Keratinocyte (primary cell): ENCODE data around the gene RBFOX1. TPM values are rescaled to one million over a fixed set of nuclear protein-coding genes. Genes with fewer than 3 reads are reported as not detected.

ENCODE experiments used
- DNase-seq: peaks from one replicate; pipeline ENCODE4 v3.0.0-alpha.2; 2011; ENCODE audit warnings: low read depth, missing footprints, low spot score
- FAIRE-seq: peaks from 2 replicates; lab custom pipeline; 2011; peaks lifted over from hg19 to GRCh38; lab: Jason Lieb, UNC
- H2AFZ ChIP-seq: 2 replicates; pipeline ENCODE4 v1.6.0; 2012; ENCODE audit warnings: low read length, control low read depth, inconsistent platforms; ENCODE audit not compliant: control insufficient read depth
- H3K27ac ChIP-seq: 2 replicates; pipeline ENCODE4 v1.5.1; 2011; ENCODE audit warnings: low read length; ENCODE audit not compliant: control insufficient read depth, insufficient read depth
- H3K27me3 ChIP-seq: 3 replicates; pipeline ENCODE4 v1.6.0; 2011; ENCODE audit warnings: low read length; ENCODE audit not compliant: control insufficient read depth, insufficient read depth; ENCODE audit errors: extremely low read depth
- H3K36me3 ChIP-seq, 2 experiments: 2 replicates in 1 of 2; 3 replicates in 1 of 2; pipeline ENCODE4 v1.5.1; 2011; ENCODE audit warnings: low read length in 2 of 2, mild to moderate bottlenecking in 1 of 2; ENCODE audit not compliant: control insufficient read depth in 2 of 2, insufficient read depth in 2 of 2; ENCODE audit errors: extremely low read depth in 1 of 2
- H3K4me1 ChIP-seq: 3 replicates; pipeline ENCODE4 v1.5.1; 2011; ENCODE audit warnings: low read length; ENCODE audit not compliant: control insufficient read depth, insufficient read depth; ENCODE audit errors: extremely low read depth
- H3K4me2 ChIP-seq: 3 replicates; pipeline ENCODE4 v1.6.0; 2011; ENCODE audit warnings: low read depth, low read length; ENCODE audit not compliant: control insufficient read depth, insufficient read depth; ENCODE audit errors: extremely low read depth
- H3K4me3 ChIP-seq, 3 experiments: fragments of 200-600 bp in 1 of 3; sonication (generic) in 1 of 3; 2 replicates in 2 of 3; 3 replicates in 1 of 3; pipeline ENCODE4 v1.5.1; 2011 to 2016; ENCODE audit warnings: low read length in 3 of 3, mild to moderate bottlenecking in 3 of 3, control low read depth in 2 of 3, inconsistent platforms in 1 of 3, low read depth in 1 of 3, mixed read lengths in 1 of 3, mixed run types in 1 of 3, moderate library complexity in 1 of 3; ENCODE audit not compliant: control insufficient read depth in 2 of 3, insufficient read depth in 2 of 3; ENCODE audit errors: extremely low read depth in 1 of 3
- H3K79me2 ChIP-seq: 2 replicates; pipeline ENCODE4 v1.6.0; 2012; ENCODE audit warnings: low read length; ENCODE audit not compliant: control insufficient read depth, insufficient read depth
- H3K9ac ChIP-seq: 3 replicates; pipeline ENCODE4 v1.6.0; 2011; ENCODE audit warnings: low read length; ENCODE audit not compliant: control insufficient read depth, insufficient read depth; ENCODE audit errors: extremely low read depth
- H3K9me1 ChIP-seq: 3 replicates; pipeline ENCODE4 v1.6.0; 2011; ENCODE audit warnings: low read length; ENCODE audit not compliant: control insufficient read depth, insufficient read depth; ENCODE audit errors: extremely low read depth
- H3K9me3 ChIP-seq: 2 replicates; pipeline ENCODE4 v1.5.1; 2012; ENCODE audit warnings: low read depth, low read length; ENCODE audit not compliant: control insufficient read depth
- H4K20me1 ChIP-seq: 3 replicates; pipeline ENCODE4 v1.6.0; 2011; ENCODE audit warnings: low read length; ENCODE audit not compliant: control insufficient read depth, insufficient read depth; ENCODE audit errors: extremely low read depth
- EZH2 ChIP-seq: IDR thresholded peaks from one replicate; pipeline ENCODE4 v1.6.1; 2012; ENCODE audit warnings: inconsistent platforms, mild to moderate bottlenecking, low read length, moderate library complexity
- dilution Hi-C: fragments of 300-500 bp; cut with MboI; formaldehyde crosslinking; loops from one replicate; pipeline ENCODE4 v1.7.0; 2020; ENCODE audit warnings: low sequenced_read_pairs; ENCODE audit not compliant: extremely low pct_ligation_motif_present
- polyA plus RNA-seq, 5 experiments: library from polyadenylated mRNA; depleted of rRNA in 3 of 5; stranded (reverse) in 3 of 5; stranded (forward) in 1 of 5; unstranded in 1 of 5; fragments of >200 nt; gene quantifications; 1 replicate in 1 of 5; 2 replicates in 3 of 5; 3 replicates in 1 of 5; pipeline versions ENCODE4 v1.2.1 to v1.2.3, GENCODE V29; 2011 to 2012; ENCODE audit warnings: missing spikeins in 2 of 5, low read depth in 1 of 5, low replicate concordance in 1 of 5
- TF ChIP-seq, protein P1 (sequence below), 3 experiments: IDR thresholded peaks in 1 of 3; conservative IDR thresholded peaks in 1 of 3; optimal IDR thresholded peaks in 1 of 3; 2 replicates in 2 of 3; 3 replicates in 1 of 3; pipeline versions ENCODE3 to v1.5.1; 2011; ENCODE audit warnings: low read length in 3 of 3, mild to moderate bottlenecking in 3 of 3, moderate library complexity in 2 of 3, control low read depth in 1 of 3, inconsistent platforms in 1 of 3; ENCODE audit not compliant: insufficient read depth in 2 of 3; ENCODE audit errors: extremely low read depth in 1 of 3

The RBFOX1 gene
- polyA plus RNA-seq, 1 donor (not counting 4 experiments of a cell fraction or from before 2014, with no cell fraction given) = not detected

DNA sequence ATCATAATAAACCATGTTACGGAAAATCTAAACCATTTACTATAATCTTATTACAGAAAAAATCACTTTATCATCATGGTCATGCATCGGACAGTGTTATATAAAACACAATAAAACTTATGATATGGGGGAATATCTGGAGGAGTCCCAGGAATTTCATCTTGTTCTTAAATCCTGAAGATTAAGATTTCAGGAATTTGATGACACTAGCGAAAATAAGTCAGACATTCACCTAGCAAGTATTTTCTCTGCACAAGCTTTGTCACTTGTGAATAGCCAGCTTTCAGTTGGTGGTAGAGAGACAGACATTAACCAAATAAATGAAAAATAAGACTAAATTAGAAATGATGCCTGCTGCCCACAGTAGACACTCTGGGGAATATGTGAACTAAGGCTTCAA, 410.0 kb downstream of the RBFOX1 start:
- no peak overlapping the region for H3K27ac ChIP-seq
- no peak overlapping the region for H3K4me2 ChIP-seq
- no peak for FAIRE-seq
- no peaks in the 10 kb centered on the region for H3K27me3 ChIP-seq
- H3K9ac ChIP-seq = no peak overlapping the region
- H3K4me1 ChIP-seq = no peaks in the 10 kb centered on the region
- H3K79me2 ChIP-seq = no peaks in the 10 kb centered on the region
- H3K4me3 ChIP-seq = no peak overlapping the region
- H2AFZ ChIP-seq = no peak overlapping the region
- no peak for DNase-seq
- TF ChIP-seq, protein P1, sequence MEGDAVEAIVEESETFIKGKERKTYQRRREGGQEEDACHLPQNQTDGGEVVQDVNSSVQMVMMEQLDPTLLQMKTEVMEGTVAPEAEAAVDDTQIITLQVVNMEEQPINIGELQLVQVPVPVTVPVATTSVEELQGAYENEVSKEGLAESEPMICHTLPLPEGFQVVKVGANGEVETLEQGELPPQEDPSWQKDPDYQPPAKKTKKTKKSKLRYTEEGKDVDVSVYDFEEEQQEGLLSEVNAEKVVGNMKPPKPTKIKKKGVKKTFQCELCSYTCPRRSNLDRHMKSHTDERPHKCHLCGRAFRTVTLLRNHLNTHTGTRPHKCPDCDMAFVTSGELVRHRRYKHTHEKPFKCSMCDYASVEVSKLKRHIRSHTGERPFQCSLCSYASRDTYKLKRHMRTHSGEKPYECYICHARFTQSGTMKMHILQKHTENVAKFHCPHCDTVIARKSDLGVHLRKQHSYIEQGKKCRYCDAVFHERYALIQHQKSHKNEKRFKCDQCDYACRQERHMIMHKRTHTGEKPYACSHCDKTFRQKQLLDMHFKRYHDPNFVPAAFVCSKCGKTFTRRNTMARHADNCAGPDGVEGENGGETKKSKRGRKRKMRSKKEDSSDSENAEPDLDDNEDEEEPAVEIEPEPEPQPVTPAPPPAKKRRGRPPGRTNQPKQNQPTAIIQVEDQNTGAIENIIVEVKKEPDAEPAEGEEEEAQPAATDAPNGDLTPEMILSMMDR (optimal IDR thresholded peaks at IDR 0.05 in 1 of 3, IDR thresholded peaks at IDR 0.05 in 1 of 3, conservative IDR thresholded peaks at IDR 0.05 in 1 of 3; ENCODE audit: extremely low read depth in 1 of 3, insufficient read depth in 2 of 3, low read length in 3 of 3) = no peak
- TF ChIP-seq EZH2 = no peak
- dilution Hi-C loops = no loop called here
- H3K9me3 ChIP-seq = peaks cover 2% of the 10 kb centered on the region
- H3K36me3 ChIP-seq = no peaks in the 10 kb centered on the region
- no peaks in the 10 kb centered on the region for H3K9me1 ChIP-seq
- H4K20me1 ChIP-seq = no peaks in the 10 kb centered on the region

DNA sequence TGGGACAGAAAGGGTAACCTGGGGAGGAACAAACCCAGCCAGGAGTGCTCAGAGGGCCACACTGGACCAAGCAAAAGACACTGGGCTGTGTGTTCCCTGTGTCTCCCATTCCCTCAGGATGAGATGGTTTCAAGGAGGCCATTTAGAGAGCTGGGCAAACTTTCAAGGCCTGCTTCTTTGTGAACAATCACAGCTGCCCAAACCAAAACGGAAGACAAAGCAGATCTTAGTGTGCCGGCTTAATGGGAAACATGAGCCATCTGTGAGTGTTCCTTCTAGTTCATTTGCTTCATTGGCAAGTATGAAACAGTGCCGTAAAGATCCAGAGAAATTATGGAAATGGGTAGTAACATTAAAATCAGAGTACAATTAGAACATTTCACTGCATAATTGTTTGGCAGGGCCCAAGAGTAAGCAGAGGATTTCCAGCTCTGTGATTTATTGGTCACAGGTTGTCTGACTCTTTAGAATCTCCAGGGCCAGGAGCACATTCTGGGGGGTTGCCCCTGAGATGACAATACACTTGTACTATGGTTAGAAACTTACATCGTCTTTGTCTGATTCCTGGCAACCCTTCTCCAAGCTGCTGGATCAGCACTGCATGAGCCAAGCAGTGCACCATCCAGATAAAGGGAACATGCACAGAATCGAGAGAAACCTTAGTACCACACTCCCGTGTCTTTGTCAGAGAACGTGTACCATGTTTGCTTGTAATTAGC, 412.1 kb downstream of the RBFOX1 start:
- peaks cover 2% of the 10 kb centered on the region for H3K9me3 ChIP-seq
- H3K9me1 ChIP-seq = no peaks in the 10 kb centered on the region
- TF ChIP-seq, protein P1 (optimal IDR thresholded peaks at IDR 0.05 in 1 of 3, IDR thresholded peaks at IDR 0.05 in 1 of 3, conservative IDR thresholded peaks at IDR 0.05 in 1 of 3; ENCODE audit: extremely low read depth in 1 of 3, insufficient read depth in 2 of 3, low read length in 3 of 3) = no peak
- TF ChIP-seq EZH2 = no peak
- no peak overlapping the region for H3K4me3 ChIP-seq
- no peaks in the 10 kb centered on the region for H3K79me2 ChIP-seq
- DNase-seq (no peak), FAIRE-seq (no peak)
- H3K9ac ChIP-seq = no peak overlapping the region
- H3K27me3 ChIP-seq = no peaks in the 10 kb centered on the region
- no peak overlapping the region for H3K4me2 ChIP-seq
- H2AFZ ChIP-seq = no peak overlapping the region
- H3K27ac ChIP-seq = no peak overlapping the region
- dilution Hi-C loops = no loop called here
- no peaks in the 10 kb centered on the region for H4K20me1 ChIP-seq
- H3K36me3 ChIP-seq = no peaks in the 10 kb centered on the region
- H3K4me1 ChIP-seq = no peaks in the 10 kb centered on the region
